HG03066 (cell line): ENCODE data around the gene DYNC1LI2.
"Not testable (repeated sequence)": the region's sequence is repeated elsewhere in the genome, so short reads cannot be mapped to it uniquely, and the experiment has no call there.

ENCODE experiments used
- ATAC-seq: cut with Tn5 transposase; IDR thresholded peaks from one replicate; pipeline ENCODE4 v1.9.1; 2021; ENCODE audit warnings: low read depth; ENCODE audit not compliant: unreplicated experiment

DYNC1LI2 gene

GRCh38 chr16:66701026-66701425, 50.4 kb downstream of the DYNC1LI2 start:
- ATAC-seq = no peak

- no peak for ATAC-seq
Measured at GRCh38 chr16:66699898-66700297, 51.5 kb downstream of the DYNC1LI2 start.

GRCh38 chr16:66698046-66698445, 53.4 kb downstream of the DYNC1LI2 start:
- ATAC-seq = no peak

- ATAC-seq = peak; percentile 80
Measured at GRCh38 chr16:66696669-66697630, 54.5 kb downstream of the DYNC1LI2 start, which contains the start of gene CMTM4. TSS of gene CMTM4 (minus strand) at chr16:66696743. CDS start at chr16:66696525, 218 bp downstream.

- peak; percentile 44 for ATAC-seq
Measured at GRCh38 chr16:66695935-66696668, 55.3 kb downstream of the DYNC1LI2 start.

- ATAC-seq = no peak
Measured at GRCh38 chr16:66695471-66695934, 55.9 kb downstream of the DYNC1LI2 start.

- ATAC-seq = no peak
Measured at GRCh38 chr16:66693149-66693548, 58.3 kb downstream of the DYNC1LI2 start.

GRCh38 chr16:66692341-66692740, 59.1 kb downstream of the DYNC1LI2 start:
- no peak for ATAC-seq

GRCh38 chr16:66691234-66691633, 60.2 kb downstream of the DYNC1LI2 start:
- no peak for ATAC-seq

- no peak for ATAC-seq
Measured at GRCh38 chr16:66690106-66690847, 61.1 kb downstream of the DYNC1LI2 start.

- ATAC-seq = no peak
Measured at GRCh38 chr16:66689282-66689681, 62.1 kb downstream of the DYNC1LI2 start.

- no peak for ATAC-seq
Measured at GRCh38 chr16:66687906-66688625, 63.3 kb downstream of the DYNC1LI2 start.

- ATAC-seq = not testable (repeated sequence)
Measured at GRCh38 chr16:66685501-66686115, 65.8 kb downstream of the DYNC1LI2 start.

GRCh38 chr16:66682271-66682670, 69.1 kb downstream of the DYNC1LI2 start:
- ATAC-seq = no peak

GRCh38 chr16:66681676-66682075, 69.7 kb downstream of the DYNC1LI2 start:
- ATAC-seq = no peak

GRCh38 chr16:66678337-66678736, 73.1 kb downstream of the DYNC1LI2 start:
- ATAC-seq = no peak

- no peak for ATAC-seq
Measured at GRCh38 chr16:66677836-66678235, 73.6 kb downstream of the DYNC1LI2 start.

- no peak for ATAC-seq
Measured at GRCh38 chr16:66677179-66677578, 74.2 kb downstream of the DYNC1LI2 start.

- ATAC-seq = no peak
Measured at GRCh38 chr16:66676599-66676998, 74.8 kb downstream of the DYNC1LI2 start.
